GM19463 (cell line): ENCODE measurements around the gene PTPRA.
"Not testable (repeated sequence)": the region's sequence is repeated elsewhere in the genome, so short reads cannot be mapped to it uniquely, and the experiment has no call there.

Experiments used
- ATAC-seq: cut with Tn5 transposase; IDR thresholded peaks from one replicate; pipeline ENCODE4 v1.9.1; 2021; ENCODE audit warnings: mild to moderate bottlenecking, moderate library complexity; ENCODE audit not compliant: unreplicated experiment

The PTPRA gene

GRCh38 chr20:2873010-2873746, at the start of gene PTPRA:
Gene PTPRA (plus strand): TSS chr20:2873481. CDS start chr20:2964278, 90,797 bp downstream.
- ATAC-seq, result peak; percentile 92

GRCh38 chr20:2825761-2826160, 47.5 kb upstream of the PTPRA start:
- no peak for ATAC-seq

GRCh38 chr20:2826655-2827054, 46.6 kb upstream of the PTPRA start:
- no peak for ATAC-seq

GRCh38 chr20:2829376-2829775, 43.9 kb upstream of the PTPRA start:
- no peak for ATAC-seq

- ATAC-seq, result not testable (repeated sequence)
These were observed 42.1 kb upstream of the PTPRA start for GRCh38 chr20:2831206-2831605.

- no peak for ATAC-seq
These were observed 39.5 kb upstream of the PTPRA start for GRCh38 chr20:2833761-2834160.

GRCh38 chr20:2834401-2835110, 38.7 kb upstream of the PTPRA start:
- ATAC-seq, result no peak

GRCh38 chr20:2835331-2835796, 37.9 kb upstream of the PTPRA start:
- ATAC-seq, result no peak

- no peak for ATAC-seq
These were observed 37.2 kb upstream of the PTPRA start for GRCh38 chr20:2836035-2836434.

- ATAC-seq, result no peak
These were observed 35.9 kb upstream of the PTPRA start for GRCh38 chr20:2837221-2837960.

- ATAC-seq, result no peak
These were observed 35.0 kb upstream of the PTPRA start for GRCh38 chr20:2838170-2838797.

- no peak for ATAC-seq
These were observed 34.2 kb upstream of the PTPRA start for GRCh38 chr20:2838847-2839671.

GRCh38 chr20:2839732-2840137, 33.5 kb upstream of the PTPRA start:
- no peak for ATAC-seq

GRCh38 chr20:2840138-2840966, 32.9 kb upstream of the PTPRA start, which contains the start of the genes PCED1A and VPS16:
Gene PCED1A (minus strand): TSS chr20:2840655. CDS start chr20:2839912, 743 bp downstream.
Gene VPS16 (plus strand): TSS chr20:2840745. CDS start chr20:2840775, 30 bp downstream.
- peak; percentile 96 for ATAC-seq

GRCh38 chr20:2840967-2841531, 32.2 kb upstream of the PTPRA start:
- peak; percentile 35 for ATAC-seq

- no peak for ATAC-seq
These were observed 27.7 kb upstream of the PTPRA start for GRCh38 chr20:2845607-2846006.

- ATAC-seq, result no peak
These were observed 26.6 kb upstream of the PTPRA start for GRCh38 chr20:2846698-2847097.

- no peak for ATAC-seq
These were observed 25.5 kb upstream of the PTPRA start for GRCh38 chr20:2847802-2848201.

GRCh38 chr20:2849529-2849928, 23.8 kb upstream of the PTPRA start:
- ATAC-seq, result no peak
